IPS DF 6.9 (cell line): ENCODE data around the gene SLC16A13.

Experiments used
- DNase-seq: peaks from one replicate; pipeline ENCODE4 v3.0.0-alpha.2; 2013; ENCODE audit warnings: low read depth, low spot score
- H3K27ac ChIP-seq: one replicate; pipeline ENCODE4 v1.5.1; 2013; ENCODE audit warnings: low read length, control low read depth
- H3K27me3 ChIP-seq: 2 replicates; pipeline ENCODE4 v1.6.1; 2013; ENCODE audit warnings: mild to moderate bottlenecking, low read length; ENCODE audit not compliant: control insufficient read depth, insufficient read depth
- H3K36me3 ChIP-seq: 2 replicates; pipeline ENCODE4 v1.6.1; 2013; ENCODE audit warnings: low read length; ENCODE audit not compliant: control insufficient read depth, insufficient read depth
- H3K4me1 ChIP-seq: 2 replicates; pipeline ENCODE4 v1.6.1; 2013; ENCODE audit warnings: low read length; ENCODE audit not compliant: control insufficient read depth, insufficient read depth
- H3K4me3 ChIP-seq: 2 replicates; pipeline ENCODE4 v1.5.1; 2013; ENCODE audit warnings: mild to moderate bottlenecking, low read length
- H3K9me3 ChIP-seq: 2 replicates; pipeline ENCODE4 v1.6.1; 2013; ENCODE audit warnings: low read length, inconsistent platforms; ENCODE audit not compliant: control insufficient read depth, insufficient read depth
- WGBS: extraction: QIAGEN DNeasy Blood & Tissue Kit; methylation state at CpG from one replicate; pipeline ENCODE4 v1.1.7; 2013; ENCODE audit warnings: mixed read lengths, missing lambda C conversion rate; ENCODE audit not compliant: insufficient read length, insufficient coverage; 5-methylcytosine and 5-hydroxymethylcytosine counted together

The SLC16A13 gene

GRCh38 chr17:7029659-7030058, 6.2 kb upstream of the SLC16A13 start:
- Histone ChIP-seq H3K36me3 (peaks cover 6% of the 10 kb centered on the region), H3K4me1 (no peaks in the 10 kb centered on the region), H3K27me3 (no peaks in the 10 kb centered on the region), H3K27ac (no peak overlapping the region), H3K4me3 (no peak overlapping the region), H3K9me3 (no peaks in the 10 kb centered on the region)
- DNase-seq, result no peak
- no CpG with 5 or more reads among the region's 8 CpGs for WGBS

- Histone ChIP-seq H3K4me3 (peak overlapping the region; percentile 72; the same call in 1 of the 2 replicates), H3K9me3 (no peaks in the 10 kb centered on the region), H3K27me3 (no peaks in the 10 kb centered on the region), H3K4me1 (no peaks in the 10 kb centered on the region), H3K27ac (no peak overlapping the region), H3K36me3 (no peaks in the 10 kb centered on the region)
- WGBS, result no CpG with 5 or more reads among the region's 7 CpGs
- no peak for DNase-seq
These were observed 742 bp upstream of the SLC16A13 start for GRCh38 chr17:7034955-7035590.

DNA sequence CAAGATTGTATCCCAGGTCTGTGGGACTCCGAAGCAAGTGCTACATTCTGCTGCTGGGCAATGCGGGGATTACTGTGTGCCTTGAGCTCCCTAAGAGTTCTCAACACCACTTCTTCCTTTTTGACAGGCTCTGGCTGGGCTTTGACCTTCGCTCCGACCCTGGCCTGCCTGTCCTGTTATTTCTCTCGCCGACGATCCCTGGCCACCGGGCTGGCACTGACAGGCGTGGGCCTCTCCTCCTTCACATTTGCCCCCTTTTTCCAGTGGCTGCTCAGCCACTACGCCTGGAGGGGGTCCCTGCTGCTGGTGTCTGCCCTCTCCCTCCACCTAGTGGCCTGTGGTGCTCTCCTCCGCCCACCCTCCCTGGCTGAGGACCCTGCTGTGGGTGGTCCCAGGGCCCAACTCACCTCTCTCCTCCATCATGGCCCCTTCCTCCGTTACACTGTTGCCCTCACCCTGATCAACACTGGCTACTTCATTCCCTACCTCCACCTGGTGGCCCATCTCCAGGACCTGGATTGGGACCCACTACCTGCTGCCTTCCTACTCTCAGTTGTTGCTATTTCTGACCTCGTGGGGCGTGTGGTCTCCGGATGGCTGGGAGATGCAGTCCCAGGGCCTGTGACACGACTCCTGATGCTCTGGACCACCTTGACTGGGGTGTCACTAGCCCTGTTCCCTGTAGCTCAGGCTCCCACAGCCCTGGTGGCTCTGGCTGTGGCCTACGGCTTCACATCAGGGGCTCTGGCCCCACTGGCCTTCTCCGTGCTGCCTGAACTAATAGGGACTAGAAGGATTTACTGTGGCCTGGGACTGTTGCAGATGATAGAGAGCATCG, 2.4 kb downstream of the SLC16A13 start:
- H3K36me3 ChIP-seq, result no peaks in the 10 kb centered on the region
- H3K4me3 ChIP-seq, result no peak overlapping the region
- no CpG with 5 or more reads among the region's 19 CpGs for WGBS
- no peaks in the 10 kb centered on the region for H3K9me3 ChIP-seq
- no peak for DNase-seq
- no peak overlapping the region for H3K27ac ChIP-seq
- peaks cover 5% of the 10 kb centered on the region; the same call in 1 of the 2 replicates for H3K27me3 ChIP-seq
- peaks cover 7% of the 10 kb centered on the region for H3K4me1 ChIP-seq

- no peak overlapping the region for H3K4me3 ChIP-seq
- no peak for DNase-seq
- H3K36me3 ChIP-seq, result no peaks in the 10 kb centered on the region
- H3K27ac ChIP-seq, result no peak overlapping the region
- peaks cover 7% of the 10 kb centered on the region for H3K4me1 ChIP-seq
- H3K27me3 ChIP-seq, result peaks cover 11% of the 10 kb centered on the region; the same call in 1 of the 2 replicates
- WGBS, result no CpG with 5 or more reads among the region's 5 CpGs
- H3K9me3 ChIP-seq, result no peaks in the 10 kb centered on the region
These were observed 4.0 kb downstream of the SLC16A13 start for GRCh38 chr17:7039832-7040231.

- H3K4me1 ChIP-seq, result peaks cover 7% of the 10 kb centered on the region
- peaks cover 11% of the 10 kb centered on the region; the same call in 1 of the 2 replicates for H3K27me3 ChIP-seq
- H3K27ac ChIP-seq, result no peak overlapping the region
- H3K4me3 ChIP-seq, result peak overlapping the region; percentile 38; the same call in 1 of the 2 replicates
- H3K36me3 ChIP-seq, result no peaks in the 10 kb centered on the region
- no peak for DNase-seq
- no peaks in the 10 kb centered on the region for H3K9me3 ChIP-seq
- WGBS, result no CpG with 5 or more reads among the region's 43 CpGs
These were observed 6.0 kb downstream of the SLC16A13 start for GRCh38 chr17:7041607-7042500.

DNA sequence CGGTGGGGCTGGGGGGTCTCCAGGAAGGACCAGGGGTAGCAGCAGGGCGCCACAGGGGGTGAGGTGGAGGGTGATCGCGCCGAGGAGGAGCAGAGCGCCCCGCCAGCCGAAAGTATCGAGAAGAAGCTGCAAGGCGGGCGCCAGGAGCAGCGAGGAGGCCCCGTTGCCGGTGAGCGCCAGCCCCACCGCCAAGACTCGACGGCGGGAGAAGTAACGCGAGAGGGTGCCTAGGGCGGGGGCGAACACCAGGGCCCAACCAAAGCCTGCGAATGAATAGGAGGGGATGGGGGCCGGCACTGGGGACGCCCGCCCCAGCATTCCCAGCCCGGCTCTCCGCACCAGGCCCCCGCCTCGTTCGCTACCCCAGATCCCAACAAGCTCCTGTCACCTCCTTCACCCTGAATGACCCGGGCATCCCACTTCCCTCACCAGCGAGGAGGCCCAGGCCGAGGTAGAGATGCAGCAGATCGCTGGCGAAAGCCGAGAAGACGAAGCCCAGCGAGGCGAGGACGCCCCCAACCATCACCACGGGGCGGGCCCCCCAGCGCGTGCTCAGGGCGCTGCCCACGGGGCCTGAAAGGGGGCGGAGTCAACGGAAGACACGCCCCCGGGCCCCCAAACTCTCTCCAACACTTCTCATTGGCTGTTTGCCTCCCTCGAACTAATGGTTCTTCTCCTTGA, 6.8 kb downstream of the SLC16A13 start:
- Histone ChIP-seq H3K4me1 (peaks cover 7% of the 10 kb centered on the region), H3K4me3 (peak overlapping the region; percentile 38; the same call in 1 of the 2 replicates), H3K9me3 (no peaks in the 10 kb centered on the region), H3K27ac (no peak overlapping the region), H3K36me3 (no peaks in the 10 kb centered on the region), H3K27me3 (peaks cover 11% of the 10 kb centered on the region; the same call in 1 of the 2 replicates)
- DNase-seq, result no peak
- WGBS, result no CpG with 5 or more reads among the region's 53 CpGs

GRCh38 chr17:7043182-7043496, 7.3 kb downstream of the SLC16A13 start:
- no peak for DNase-seq
- no CpG with 5 or more reads among the region's 21 CpGs for WGBS
- H3K27ac ChIP-seq, result no peak overlapping the region
- H3K4me3 ChIP-seq, result peak overlapping the region; percentile 38; the same call in 1 of the 2 replicates
- peaks cover 11% of the 10 kb centered on the region; the same call in 1 of the 2 replicates for H3K27me3 ChIP-seq
- no peaks in the 10 kb centered on the region for H3K36me3 ChIP-seq
- H3K9me3 ChIP-seq, result no peaks in the 10 kb centered on the region
- H3K4me1 ChIP-seq, result peaks cover 7% of the 10 kb centered on the region

DNA sequence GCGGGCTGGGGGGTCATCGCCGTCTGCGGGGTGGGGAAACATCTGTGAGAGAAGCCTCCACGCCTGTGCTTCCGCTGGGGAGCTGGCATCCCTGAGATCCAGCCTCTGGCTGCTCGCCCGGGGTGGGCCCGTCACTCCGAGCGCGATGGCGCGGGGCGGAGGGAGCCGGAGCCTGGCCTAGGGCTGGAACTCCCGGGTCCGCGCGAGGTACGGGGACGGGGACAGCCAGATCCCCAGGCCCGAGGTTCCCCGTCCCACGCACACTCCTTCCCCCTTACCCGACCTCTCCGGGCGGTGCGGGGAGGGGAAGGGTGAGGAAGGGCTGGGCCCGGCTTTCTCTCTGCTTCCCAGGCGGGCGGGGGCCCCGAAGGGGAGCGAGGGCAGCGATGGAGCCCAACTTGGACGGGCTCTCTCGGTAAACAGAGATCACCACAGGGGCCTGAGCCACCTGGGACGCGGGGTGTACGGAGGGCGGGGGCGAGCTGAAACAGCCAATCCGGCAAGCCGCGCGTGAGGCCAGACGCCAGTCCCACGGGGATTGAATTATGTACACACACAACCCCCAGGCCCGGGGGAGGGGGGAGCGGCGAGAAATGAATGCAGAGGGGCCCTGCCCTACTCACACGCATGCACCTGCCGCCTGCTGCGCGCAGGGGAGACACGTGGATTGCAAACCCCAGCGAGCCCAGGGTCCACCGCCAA, 7.8 kb downstream of the SLC16A13 start, which contains the start of gene SLC16A11:
TSS of gene SLC16A11 (minus strand) at position 596 of the 702 bp plus-strand sequence. CDS start at position 17, 579 bp downstream.
- no peak within 1 kb of the TSS for H3K27ac ChIP-seq
- H3K9me3 ChIP-seq, result no peaks in the 10 kb centered on the region
- DNase-seq, result no peak
- H3K4me3 ChIP-seq, result peak within 1 kb of the TSS; percentile 38; the same call in 1 of the 2 replicates
- peaks cover 7% of the 10 kb centered on the region for H3K4me1 ChIP-seq
- WGBS, result no CpG with 5 or more reads among the region's 58 CpGs
- no peaks in the 10 kb centered on the region for H3K36me3 ChIP-seq
- H3K27me3 ChIP-seq, result peaks cover 11% of the 10 kb centered on the region; the same call in 1 of the 2 replicates

- Histone ChIP-seq H3K36me3 (no peaks in the 10 kb centered on the region), H3K4me1 (peaks cover 7% of the 10 kb centered on the region), H3K27me3 (peaks cover 11% of the 10 kb centered on the region; the same call in 1 of the 2 replicates), H3K9me3 (no peaks in the 10 kb centered on the region), H3K4me3 (no peak overlapping the region), H3K27ac (no peak overlapping the region)
- no peak for DNase-seq
- WGBS, result no CpG with 5 or more reads among the region's 5 CpGs
These were observed 9.8 kb downstream of the SLC16A13 start for GRCh38 chr17:7045492-7046126.
